ENCODE data around the gene UBE2E2.

UBE2E2 gene

DNA sequence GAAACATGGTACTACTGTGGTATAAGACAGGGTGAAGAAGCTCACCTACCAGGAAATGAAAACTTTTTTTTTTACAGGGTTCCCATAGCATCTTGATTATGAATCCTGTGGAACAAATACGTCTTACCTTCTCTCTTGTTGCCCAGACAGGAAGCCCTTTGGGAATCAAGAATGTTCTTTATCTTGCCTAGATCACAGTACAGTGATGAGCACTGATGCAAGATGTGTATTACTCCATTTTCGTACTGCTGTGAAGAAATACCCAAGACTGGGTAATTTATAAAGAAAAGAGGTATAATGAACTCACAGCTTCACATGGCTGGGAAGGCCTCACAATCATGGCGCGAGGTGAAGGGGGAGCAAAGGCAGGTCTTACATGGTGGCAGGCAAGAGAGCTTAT lies 281.3 kb downstream of the UBE2E2 start:
- Histone ChIP-seq H3K9ac (ENCODE audit: low read depth, low read length, poor library complexity, severe bottlenecking) (no peak overlapping the region), H3K79me2 (ENCODE audit: insufficient read depth, low read length) (no peaks in the 10 kb centered on the region), H4K20me1 (ENCODE audit: insufficient read depth, low read length, poor library complexity, severe bottlenecking) (no peaks in the 10 kb centered on the region), H3K36me3 (ENCODE audit: insufficient read depth, low read length) (peaks cover 2% of the 10 kb centered on the region), H3K4me2 (ENCODE audit: low read depth, low read length, poor library complexity, severe bottlenecking) (no peak overlapping the region), H3K27me3 (ENCODE audit: insufficient read depth, low read length, poor library complexity, severe bottlenecking) (no peaks in the 10 kb centered on the region), H3K4me3 (ENCODE audit: low read length, poor library complexity, severe bottlenecking) (no peak overlapping the region), H3K9me2 (replicated peaks; ENCODE audit: low read depth, low read length) (no peaks in the 10 kb centered on the region), H2AFZ (ENCODE audit: low read length) (no peak overlapping the region), H3F3A (ENCODE audit: low read depth) (peaks cover 7% of the 10 kb centered on the region; the same call in 1 of the 2 replicates), H3K4me1 (ENCODE audit: insufficient read depth, low read length, poor library complexity, severe bottlenecking) (peaks cover 12% of the 10 kb centered on the region), H3K9me3 (ENCODE audit: insufficient read depth, low read depth, low read length) (peaks cover 29% of the 10 kb centered on the region; the same call in 1 of the 2 replicates)
- TF ChIP-seq, protein P1, sequence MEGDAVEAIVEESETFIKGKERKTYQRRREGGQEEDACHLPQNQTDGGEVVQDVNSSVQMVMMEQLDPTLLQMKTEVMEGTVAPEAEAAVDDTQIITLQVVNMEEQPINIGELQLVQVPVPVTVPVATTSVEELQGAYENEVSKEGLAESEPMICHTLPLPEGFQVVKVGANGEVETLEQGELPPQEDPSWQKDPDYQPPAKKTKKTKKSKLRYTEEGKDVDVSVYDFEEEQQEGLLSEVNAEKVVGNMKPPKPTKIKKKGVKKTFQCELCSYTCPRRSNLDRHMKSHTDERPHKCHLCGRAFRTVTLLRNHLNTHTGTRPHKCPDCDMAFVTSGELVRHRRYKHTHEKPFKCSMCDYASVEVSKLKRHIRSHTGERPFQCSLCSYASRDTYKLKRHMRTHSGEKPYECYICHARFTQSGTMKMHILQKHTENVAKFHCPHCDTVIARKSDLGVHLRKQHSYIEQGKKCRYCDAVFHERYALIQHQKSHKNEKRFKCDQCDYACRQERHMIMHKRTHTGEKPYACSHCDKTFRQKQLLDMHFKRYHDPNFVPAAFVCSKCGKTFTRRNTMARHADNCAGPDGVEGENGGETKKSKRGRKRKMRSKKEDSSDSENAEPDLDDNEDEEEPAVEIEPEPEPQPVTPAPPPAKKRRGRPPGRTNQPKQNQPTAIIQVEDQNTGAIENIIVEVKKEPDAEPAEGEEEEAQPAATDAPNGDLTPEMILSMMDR (conservative IDR thresholded peaks at IDR 0.05; ENCODE audit: low read length), result no peak
- TF ChIP-seq EZH2phosphoT487 (IDR thresholded peaks at IDR 0.05; ENCODE audit: borderline replicate concordance), result no peak

DNA sequence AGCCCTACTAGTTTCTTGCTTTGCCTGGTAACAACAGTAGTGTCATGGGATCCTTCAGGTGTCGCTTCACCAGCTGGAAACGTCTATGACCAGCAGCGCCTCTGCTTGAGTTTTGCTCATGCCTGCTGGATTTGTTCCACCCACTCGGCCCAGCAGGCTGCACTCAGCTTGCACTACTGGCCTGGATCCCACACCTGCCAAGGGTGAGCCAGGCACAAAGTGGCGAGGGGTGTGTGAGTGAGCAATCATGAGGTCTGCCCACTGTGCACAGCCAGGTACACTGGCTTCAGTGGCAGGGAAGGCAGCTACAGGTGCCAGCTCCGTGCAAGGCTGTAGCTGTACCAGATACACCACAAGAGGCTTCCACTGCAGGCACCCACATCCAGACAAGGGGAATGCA lies 282.8 kb downstream of the UBE2E2 start:
- no peaks in the 10 kb centered on the region for H3K27me3 ChIP-seq (ENCODE audit: insufficient read depth, low read length, poor library complexity, severe bottlenecking)
- H2AFZ ChIP-seq (ENCODE audit: low read length), result no peak overlapping the region
- H3K79me2 ChIP-seq (ENCODE audit: insufficient read depth, low read length), result no peaks in the 10 kb centered on the region

DNA sequence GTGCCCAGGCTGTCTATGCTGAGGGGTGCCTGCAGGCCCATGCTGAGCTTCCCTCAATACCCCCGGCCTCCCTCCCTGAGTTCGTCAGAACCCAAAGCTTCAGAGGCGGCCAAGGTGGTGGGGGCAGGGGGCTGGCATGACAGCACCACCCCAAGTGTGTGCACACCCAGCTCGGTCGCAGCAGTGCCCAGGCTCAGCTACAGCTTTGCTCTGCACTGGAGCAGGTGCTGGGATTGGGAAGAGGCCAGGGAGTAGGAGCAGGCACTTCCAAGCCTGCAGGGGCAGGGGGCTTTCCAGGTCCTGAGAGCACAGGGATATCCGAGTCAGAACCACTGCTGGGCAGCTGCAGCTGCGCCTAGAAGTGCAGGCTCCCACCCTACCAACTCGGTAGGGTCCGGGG lies 283.9 kb downstream of the UBE2E2 start:
- TF ChIP-seq EZH2phosphoT487 (IDR thresholded peaks at IDR 0.05; ENCODE audit: borderline replicate concordance), result no peak
- TF ChIP-seq, protein P1 (conservative IDR thresholded peaks at IDR 0.05; ENCODE audit: low read length), result no peak
- no peak overlapping the region for H3K4me3 ChIP-seq (ENCODE audit: low read length, poor library complexity, severe bottlenecking)
- no peaks in the 10 kb centered on the region for H3K79me2 ChIP-seq (ENCODE audit: insufficient read depth, low read length)
- no peaks in the 10 kb centered on the region for H3K9me2 ChIP-seq (replicated peaks; ENCODE audit: low read depth, low read length)
- H4K20me1 ChIP-seq (ENCODE audit: insufficient read depth, low read length, poor library complexity, severe bottlenecking), result no peaks in the 10 kb centered on the region
- H3K27me3 ChIP-seq (ENCODE audit: insufficient read depth, low read length, poor library complexity, severe bottlenecking), result no peaks in the 10 kb centered on the region
- peaks cover 21% of the 10 kb centered on the region; the same call in 1 of the 2 replicates for H3K9me3 ChIP-seq (ENCODE audit: insufficient read depth, low read depth, low read length)
- H3K4me2 ChIP-seq (ENCODE audit: low read depth, low read length, poor library complexity, severe bottlenecking), result no peak overlapping the region
- peaks cover 5% of the 10 kb centered on the region; the same call in 1 of the 2 replicates for H3F3A ChIP-seq (ENCODE audit: low read depth)
- H2AFZ ChIP-seq (ENCODE audit: low read length), result no peak overlapping the region
- H3K9ac ChIP-seq (ENCODE audit: low read depth, low read length, poor library complexity, severe bottlenecking), result no peak overlapping the region
- H3K4me1 ChIP-seq (ENCODE audit: insufficient read depth, low read length, poor library complexity, severe bottlenecking), result peaks cover 5% of the 10 kb centered on the region
- no peaks in the 10 kb centered on the region; the same call in 1 of the 2 replicates for H3K36me3 ChIP-seq (ENCODE audit: insufficient read depth, low read length)

More for the DNA sequence above, 282.8 kb downstream of the UBE2E2 start:
- Histone ChIP-seq H3K4me2 (ENCODE audit: low read depth, low read length, poor library complexity, severe bottlenecking) (no peak overlapping the region), H4K20me1 (ENCODE audit: insufficient read depth, low read length, poor library complexity, severe bottlenecking) (no peaks in the 10 kb centered on the region), H3K4me1 (ENCODE audit: insufficient read depth, low read length, poor library complexity, severe bottlenecking) (peaks cover 12% of the 10 kb centered on the region), H3K9me3 (ENCODE audit: insufficient read depth, low read depth, low read length) (peaks cover 21% of the 10 kb centered on the region; the same call in 1 of the 2 replicates), H3K9ac (ENCODE audit: low read depth, low read length, poor library complexity, severe bottlenecking) (no peak overlapping the region), H3K36me3 (ENCODE audit: insufficient read depth, low read length) (no peaks in the 10 kb centered on the region; the same call in none of the 2 replicates), H3K4me3 (ENCODE audit: low read length, poor library complexity, severe bottlenecking) (no peak overlapping the region), H3K9me2 (replicated peaks; ENCODE audit: low read depth, low read length) (no peaks in the 10 kb centered on the region), H3F3A (ENCODE audit: low read depth) (peaks cover 7% of the 10 kb centered on the region; the same call in 1 of the 2 replicates)
- TF ChIP-seq EZH2phosphoT487 (IDR thresholded peaks at IDR 0.05; ENCODE audit: borderline replicate concordance), result no peak
- TF ChIP-seq, protein P1 (conservative IDR thresholded peaks at IDR 0.05; ENCODE audit: low read length), result no peak
